ENCODE measurements around the gene PRR22. TPM values are rescaled to one million over a fixed set of nuclear protein-coding genes. Genes with fewer than 3 reads are reported as not detected.

Gene PRR22
- total and polyA plus RNA-seq, 9 of the 15 experiments (the other 6 are each of a cell fraction or from before 2014, with no cell fraction given), result 0.03 to 12.0 (median 2.0) TPM; not detected in 1

DNA sequence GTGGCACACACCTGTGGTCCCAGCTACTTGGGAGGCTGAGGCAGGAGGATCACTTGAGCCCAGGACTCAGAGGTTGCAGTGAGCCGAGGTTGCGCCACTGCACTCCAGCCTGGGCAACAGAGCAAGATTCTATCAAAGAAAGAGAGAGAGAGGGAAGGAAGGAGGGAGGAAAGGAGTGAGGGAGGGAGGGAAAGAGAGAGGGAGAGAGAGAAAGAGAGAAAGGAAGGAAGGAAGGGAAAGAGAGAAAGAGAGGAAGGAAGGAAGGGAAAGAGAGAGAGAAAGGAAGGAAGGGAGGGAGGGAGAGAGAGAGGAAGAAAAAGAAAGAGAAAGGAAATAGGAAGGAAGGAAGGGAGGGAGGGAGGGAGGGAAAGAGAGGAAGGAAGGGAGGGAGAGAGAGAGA, 32.7 kb upstream of the PRR22 start (continued):
- TF ChIP-seq FOXP4 (CRISPR knock-in tag; IDR thresholded peaks at IDR 0.05; ENCODE audit: borderline replicate concordance), result no peak
- TF ChIP-seq ZNF668 (CRISPR knock-in tag; IDR thresholded peaks at IDR 0.05), result no peak
- TF ChIP-seq FOXP1 (CRISPR knock-in tag; IDR thresholded peaks at IDR 0.05), result no peak
- peak in 1 of 2 experiments; percentile 43; a peak in 1 of 4 replicates for TF ChIP-seq HDAC1 (IDR thresholded peaks at IDR 0.05)

DNA sequence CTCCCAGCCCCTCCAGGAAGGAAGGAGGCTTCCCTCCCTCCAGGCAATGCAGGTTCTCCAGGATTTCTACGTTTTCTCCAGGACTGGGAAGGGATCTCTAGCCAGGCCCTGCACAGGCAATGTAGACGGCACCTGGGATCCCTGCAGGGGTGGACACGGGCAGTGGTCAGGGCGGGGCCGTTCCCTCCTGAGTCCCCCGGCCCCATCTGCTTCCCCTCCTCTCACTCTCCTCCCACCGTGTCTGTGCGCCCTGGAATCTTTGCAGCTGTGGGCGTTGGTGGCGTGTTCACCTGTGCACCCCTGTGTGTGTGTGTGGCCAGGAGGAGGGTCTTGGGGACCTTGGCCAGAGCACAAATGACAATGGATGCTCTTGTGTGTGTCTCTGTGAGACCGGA, 30.3 kb upstream of the PRR22 start:
- H3K4me1 ChIP-seq (replicated peaks in 1 of 2; ENCODE audit: control insufficient read depth in 2 of 2, insufficient read depth in 2 of 2, low read length in 2 of 2), result peaks cover 0 to 4% of the 10 kb centered on the region in 2 experiments; a peak in 2 of 5 replicates
- no peaks in the 10 kb centered on the region for H3K79me2 ChIP-seq (ENCODE audit: control insufficient read depth, insufficient read depth, low read length)
- no peaks in the 10 kb centered on the region for H4K20me1 ChIP-seq (replicated peaks; ENCODE audit: control insufficient read depth, insufficient read depth, low read length)
- 36% methylated on average over 10 of the region's 11 CpGs for WGBS (ENCODE audit: insufficient coverage, low coverage, missing lambda C conversion rate)
- H3K9me1 ChIP-seq (ENCODE audit: control insufficient read depth, insufficient read depth, low read length), result no peaks in the 10 kb centered on the region
- TF ChIP-seq NBN (IDR thresholded peaks at IDR 0.05; ENCODE audit: low read depth), result no peak
- no peaks in the 10 kb centered on the region for H3K36me3 ChIP-seq (ENCODE audit: control insufficient read depth, insufficient read depth, low read length)
- DNase-seq (ENCODE audit: extremely low read depth in 1 of 4, low spot score in 3 of 4) (no peak), FAIRE-seq (no peak), ATAC-seq (peak; percentile 31; the same call in 1 of the 3 replicates)
- H3K27ac ChIP-seq (ENCODE audit: extremely low read depth, low read depth, low read length), result no peak overlapping the region
- H3K4me2 ChIP-seq (ENCODE audit: insufficient read depth, low read length), result no peak overlapping the region
- 0 out of 4 replicates have a peak overlapping the region, but pooled peaks of 1 of the 2 experiments have one; percentile 17 for H3K9ac ChIP-seq (ENCODE audit: insufficient read depth in 1 of 2, low read depth in 2 of 2, low read length in 2 of 2)
- no peaks in the 10 kb centered on the region for H3K9me3 ChIP-seq (replicated peaks; ENCODE audit: control insufficient read depth, insufficient read depth, low read depth, low read length)
- H3K4me3 ChIP-seq, result no peak overlapping the region
- H3K27me3 ChIP-seq (ENCODE audit: control insufficient read depth in 2 of 2, insufficient read depth in 2 of 2, low read length in 2 of 2), result no peaks in the 10 kb centered on the region
- POLR2A ChIA-PET, result no interaction called here
- H2AFZ ChIP-seq (ENCODE audit: low read depth, low read length), result no peak overlapping the region
- no TSS peak for BruUV-seq (replicated peaks)
- in situ Hi-C loops (cut with MboI), result no loop called here
- intact Hi-C loops (cut with micrococcal nuclease), result no loop called here
- CTCF ChIA-PET (ENCODE audit: low intra/inter-chr PET ratio), result no interaction called here

All from K562 (cell line).